Astrocyte of the hippocampus (primary cell): ENCODE results near the gene MOGAT2.
"Not testable (repeated sequence)": the region's sequence is repeated elsewhere in the genome, so short reads cannot be mapped to it uniquely, and the experiment has no call there.

ENCODE experiments used
- DNase-seq: peaks from one replicate; pipeline ENCODE4 v3.0.0; 2011; ENCODE audit warnings: low read depth, low spot score

The MOGAT2 gene

DNA sequence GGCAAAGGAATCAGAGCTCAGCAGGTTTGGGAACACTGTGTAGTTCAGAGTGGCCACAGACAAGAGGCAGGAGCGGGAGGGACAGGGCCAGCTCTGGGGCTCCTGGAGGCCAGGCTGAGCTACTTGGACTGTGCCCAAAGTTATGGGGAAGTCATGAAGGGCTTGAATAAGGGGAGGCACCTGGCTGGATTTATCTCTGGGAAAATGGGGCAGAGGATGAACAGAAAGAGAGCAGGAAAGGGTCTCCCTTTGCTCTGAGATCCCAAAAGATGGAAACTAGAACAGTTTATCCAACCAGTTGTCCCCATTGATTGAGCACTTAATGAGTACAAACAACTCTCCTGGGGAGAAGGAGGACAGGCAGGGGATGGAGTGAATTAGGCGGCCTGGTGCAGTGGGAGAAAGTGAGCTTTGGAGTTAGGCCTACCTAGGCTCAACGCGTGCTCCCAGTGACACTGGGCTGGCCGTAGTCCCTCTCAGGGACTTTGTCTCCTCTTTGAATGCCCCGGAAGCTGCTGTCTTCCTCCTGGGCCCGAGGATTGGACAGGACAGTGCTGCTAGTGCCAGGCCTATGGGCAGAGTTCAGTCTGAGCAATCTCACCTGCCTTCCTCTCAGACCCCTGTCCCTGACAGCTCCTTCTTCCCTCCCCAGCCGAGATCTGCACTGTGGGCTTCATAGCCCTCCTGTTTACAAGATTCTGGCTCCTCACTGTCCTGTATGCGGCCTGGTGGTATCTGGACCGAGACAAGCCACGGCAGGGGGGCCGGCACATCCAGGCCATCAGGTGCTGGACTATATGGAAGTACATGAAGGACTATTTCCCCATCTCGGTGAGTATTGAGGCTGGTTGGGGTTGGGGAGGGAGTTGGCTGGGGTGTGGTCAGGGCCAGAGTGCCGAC lies 2.0 kb downstream of the MOGAT2 start:
- no peak for DNase-seq

GRCh38 chr11:75720639-75721038 lies 3.0 kb downstream of the MOGAT2 start:
- no peak for DNase-seq

GRCh38 chr11:75721852-75722668 lies 4.4 kb downstream of the MOGAT2 start:
- DNase-seq: no peak

DNA sequence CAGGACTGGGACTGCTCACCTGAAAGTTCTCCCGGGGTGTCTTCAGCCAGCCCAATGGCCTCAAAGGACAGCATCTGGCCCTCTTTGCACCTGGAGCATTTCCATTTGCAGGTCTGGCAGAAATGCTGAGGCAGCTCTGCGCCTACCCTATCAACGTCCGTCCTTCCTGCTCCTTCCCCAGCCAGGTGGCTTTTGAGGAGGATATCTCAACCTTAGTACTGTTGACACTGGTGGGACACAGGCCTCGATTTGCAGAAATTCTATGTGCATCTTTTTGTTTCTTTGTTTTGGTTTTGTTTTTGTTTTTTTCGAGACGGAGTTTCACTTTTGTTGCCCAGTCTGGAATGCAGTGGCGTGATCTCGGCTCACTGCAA lies 5.0 kb downstream of the MOGAT2 start:
- no peak for DNase-seq

GRCh38 chr11:75725547-75726320 lies 8.1 kb downstream of the MOGAT2 start:
- no peak for DNase-seq

DNA sequence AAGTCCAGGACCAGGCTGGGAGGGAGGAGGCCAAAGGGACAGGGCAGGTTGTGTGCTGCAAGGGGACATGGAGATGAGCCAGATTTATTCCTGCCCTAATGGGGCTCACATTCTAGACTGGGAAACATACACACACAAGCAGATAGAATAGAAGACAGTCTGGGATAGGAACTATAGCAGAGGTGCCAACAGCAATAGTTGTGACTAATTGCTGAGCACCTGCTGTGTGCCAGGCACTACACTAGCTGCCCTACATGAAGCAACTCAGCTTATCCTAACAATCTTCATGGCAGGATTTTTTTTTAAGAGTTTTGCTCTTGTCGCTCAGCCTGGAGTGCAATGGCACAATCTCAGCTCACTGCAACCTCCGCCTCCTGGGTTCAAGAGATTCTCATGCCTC lies 11.4 kb downstream of the MOGAT2 start:
- DNase-seq: no peak

GRCh38 chr11:75731095-75731494 lies 13.5 kb downstream of the MOGAT2 start:
- no peak for DNase-seq

GRCh38 chr11:75733071-75733430 lies 15.4 kb downstream of the MOGAT2 start:
- no peak for DNase-seq

DNA sequence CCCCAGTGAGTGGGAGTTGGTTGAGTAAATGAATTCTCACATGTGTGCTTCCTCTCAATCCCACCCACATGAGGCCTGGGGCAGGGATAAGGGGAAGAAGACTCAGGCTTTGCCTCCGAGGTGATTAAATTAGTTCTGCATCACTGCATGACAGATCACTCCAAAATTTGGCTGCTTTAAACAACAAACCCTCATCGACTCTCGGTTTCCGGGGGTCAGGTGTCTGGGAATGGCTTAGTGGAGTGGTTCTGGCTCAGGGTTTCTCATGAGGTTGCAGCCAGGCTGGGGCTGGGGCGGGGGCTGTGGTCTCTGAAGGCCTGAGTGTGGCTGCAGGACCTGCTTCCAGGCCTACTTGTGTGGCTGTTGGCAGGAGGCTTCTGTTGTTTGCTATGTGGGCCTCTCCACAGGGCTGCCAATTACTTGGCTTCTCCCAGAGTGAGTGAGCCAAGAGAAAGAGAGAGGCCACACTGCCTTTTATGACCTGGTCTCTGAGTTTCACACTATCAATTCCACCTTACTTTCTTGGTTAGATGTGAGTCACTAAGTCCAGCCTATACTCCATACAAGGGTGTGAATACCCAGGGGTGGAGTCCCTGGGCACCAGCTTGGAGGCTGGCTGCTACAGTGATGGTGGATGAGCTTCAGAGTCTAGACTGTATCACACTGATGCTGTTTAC lies 15.9 kb downstream of the MOGAT2 start:
- DNase-seq: peak; percentile 71

GRCh38 chr11:75734491-75735180 lies 17.0 kb downstream of the MOGAT2 start:
- no peak for DNase-seq

DNA sequence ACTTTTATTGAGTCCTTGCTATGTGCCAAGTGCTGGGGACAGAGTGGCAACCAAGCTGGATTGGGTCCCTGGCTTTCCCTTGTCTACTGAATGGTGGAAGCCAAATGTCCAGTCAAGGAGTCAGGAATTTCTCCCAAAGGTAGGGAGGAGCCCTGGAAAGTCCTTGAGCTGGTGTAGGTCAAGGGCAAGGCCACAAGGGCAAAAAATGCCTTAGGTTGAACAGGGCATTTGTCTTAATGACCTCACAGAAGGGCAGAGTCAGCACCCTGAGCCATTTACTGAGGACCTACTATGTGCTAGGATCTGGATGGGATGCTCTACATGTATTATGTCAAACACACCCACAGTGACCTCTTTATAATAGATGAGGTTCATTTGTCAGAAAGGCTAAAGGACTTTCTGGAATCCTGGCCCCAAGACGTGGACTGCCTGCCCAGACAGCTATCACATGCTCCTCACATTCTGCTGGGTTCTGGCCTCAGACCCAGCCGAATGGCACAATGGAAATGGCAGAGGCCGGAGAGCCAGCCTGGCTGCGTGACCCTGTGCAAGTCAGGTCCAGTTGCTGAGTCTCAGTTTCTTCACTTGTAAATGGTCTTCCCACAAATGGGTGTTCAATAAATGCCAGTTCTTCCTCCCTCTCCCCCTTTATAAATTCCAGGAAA lies 17.7 kb downstream of the MOGAT2 start:
- DNase-seq: no peak

- no peak for DNase-seq
These were observed 19.7 kb downstream of the MOGAT2 start for GRCh38 chr11:75737314-75737713.

GRCh38 chr11:75740681-75741080 lies 23.0 kb downstream of the MOGAT2 start:
- DNase-seq: no peak

- not testable (repeated sequence) for DNase-seq
These were observed 25.5 kb downstream of the MOGAT2 start for GRCh38 chr11:75743159-75743558.

DNA sequence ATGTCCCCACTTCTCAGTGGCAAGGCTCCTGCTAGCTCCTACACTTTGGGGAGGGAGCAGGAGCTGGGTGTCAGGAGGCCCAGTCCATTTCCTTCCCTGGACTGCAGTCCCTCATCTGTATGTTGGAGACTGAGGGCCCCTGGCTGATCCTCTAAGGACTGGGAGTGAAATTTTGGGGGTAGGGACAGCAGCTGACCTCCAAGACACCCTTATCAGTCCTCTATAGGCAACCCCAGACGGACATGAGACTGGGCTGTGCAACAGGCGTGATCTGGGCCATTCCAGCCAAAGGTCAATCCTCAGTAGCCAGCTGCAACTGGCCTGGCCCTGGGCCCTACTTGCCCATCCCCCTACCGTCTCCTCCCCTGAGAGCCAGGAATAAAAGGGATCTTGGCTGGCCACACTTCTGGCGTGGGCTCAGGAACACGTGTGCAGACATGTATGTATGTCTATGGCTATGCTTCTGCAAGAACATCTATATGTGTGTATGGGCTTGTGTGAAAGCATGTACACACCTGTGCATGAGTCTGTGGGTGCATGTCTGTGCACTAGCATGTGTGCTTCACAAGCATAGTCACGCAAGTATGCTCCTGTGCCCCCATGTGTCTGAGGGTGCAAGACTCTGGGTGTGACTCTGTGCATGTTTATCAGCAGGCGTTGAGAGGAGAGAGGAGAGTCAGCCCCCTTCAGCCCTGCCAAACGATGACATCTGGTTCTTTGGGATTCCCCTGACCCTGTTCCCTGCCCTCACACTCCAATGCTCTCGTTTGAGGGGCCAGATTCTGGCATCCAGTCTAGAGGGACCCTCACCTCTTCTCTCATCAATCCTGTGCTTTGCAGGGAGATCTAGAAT lies 26.3 kb downstream of the MOGAT2 start:
- DNase-seq: no peak

GRCh38 chr11:75745807-75746206 lies 28.2 kb downstream of the MOGAT2 start:
- no peak for DNase-seq

GRCh38 chr11:75748729-75749273 lies 31.2 kb downstream of the MOGAT2 start:
- DNase-seq: not testable (repeated sequence)

DNA sequence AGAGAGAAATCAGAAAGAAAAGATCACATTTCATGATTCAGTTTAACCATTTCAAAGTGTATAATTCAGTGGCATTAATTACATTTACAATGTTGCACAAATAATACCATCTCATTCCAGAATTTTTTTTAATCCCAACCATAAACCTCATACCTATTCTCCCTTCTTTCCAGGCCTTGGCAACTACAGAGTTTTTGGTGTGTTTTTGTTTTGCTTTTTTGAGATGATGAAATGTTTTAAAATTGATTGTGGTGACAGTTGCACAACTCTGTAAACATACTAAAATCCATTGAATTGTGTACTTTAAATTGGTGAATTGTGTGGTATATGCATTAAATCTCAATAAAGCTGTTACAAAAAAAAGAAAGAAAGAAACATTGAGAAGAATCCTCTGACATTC lies 37.3 kb downstream of the MOGAT2 start:
- not testable (repeated sequence) for DNase-seq

DNA sequence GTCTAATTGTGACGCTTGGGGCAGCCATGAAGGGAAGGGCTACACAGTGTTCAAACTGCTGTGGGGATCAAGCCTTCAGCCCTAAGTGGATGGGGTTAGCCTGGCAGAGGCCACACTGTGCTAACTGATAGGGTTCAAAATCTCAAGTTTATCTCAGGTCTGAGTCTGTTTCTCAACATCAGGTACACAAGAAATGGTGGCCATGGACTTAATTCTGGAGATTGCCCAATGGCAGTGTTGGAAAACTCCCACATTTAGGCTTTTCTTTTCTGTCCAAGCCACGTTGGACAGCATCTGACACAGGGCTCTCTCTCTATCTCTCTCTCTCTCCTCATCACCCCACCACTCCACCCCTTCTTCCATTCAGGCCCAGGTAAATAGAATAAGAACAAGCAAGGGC lies 40.0 kb downstream of the MOGAT2 start:
- no peak for DNase-seq
